GM21515 (cell line): ENCODE data around the gene CDK11B.
"Not testable (repeated sequence)": the region's sequence is repeated elsewhere in the genome, so short reads cannot be mapped to it uniquely, and the experiment has no call there.

Source experiments
- ATAC-seq: cut with Tn5 transposase; IDR thresholded peaks from one replicate; pipeline ENCODE4 v1.9.1; 2021; ENCODE audit not compliant: unreplicated experiment

Gene CDK11B

DNA sequence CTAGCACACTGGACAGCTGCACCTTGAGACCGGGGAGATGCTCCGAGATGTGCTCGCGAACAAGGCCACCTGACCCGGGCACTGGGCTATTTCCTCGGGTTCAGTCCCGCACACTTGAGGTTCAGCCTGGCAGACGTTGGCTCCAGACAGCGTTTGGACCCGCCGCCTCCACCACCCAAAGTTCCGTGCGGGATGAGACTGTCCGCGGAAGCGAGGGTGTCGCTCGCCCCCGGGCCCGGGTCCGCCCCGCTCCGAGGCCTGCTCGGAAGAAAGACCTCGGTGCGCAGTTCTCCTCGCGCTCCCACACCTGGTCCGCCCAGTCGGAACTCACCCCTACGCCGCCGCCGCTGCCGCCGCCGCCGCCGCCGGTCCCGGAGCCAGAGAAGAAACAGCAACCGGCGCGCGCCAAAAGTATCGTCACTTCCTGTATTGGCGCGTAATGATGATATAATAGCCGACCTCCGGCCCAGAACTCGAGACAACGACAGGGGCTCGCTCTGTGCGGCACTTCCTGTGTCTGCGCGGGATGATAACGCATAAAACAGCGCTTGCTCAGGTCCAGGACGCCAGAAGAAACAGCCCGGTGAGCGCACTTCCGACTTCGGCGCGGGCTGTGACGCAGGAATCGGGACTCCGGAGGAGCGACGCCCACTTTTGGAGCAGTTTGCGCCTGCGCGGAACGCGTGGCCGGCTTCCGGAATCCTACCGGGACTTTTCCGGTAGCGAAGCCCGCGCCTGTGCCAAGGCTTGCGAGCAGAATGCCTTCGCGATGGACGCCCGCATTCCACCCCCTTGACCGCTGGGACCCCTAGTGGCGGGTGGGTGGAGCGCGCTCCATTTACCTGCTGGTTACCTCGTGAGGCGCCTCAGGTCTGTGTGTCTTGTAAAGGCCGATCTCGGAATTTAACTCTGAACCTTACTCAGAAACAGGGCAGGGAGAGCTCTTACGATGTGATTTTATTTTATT is at the start of gene CDK11B:
Gene CDK11B, minus strand, starts transcription at position 422 of the 967 bp plus-strand sequence. CDS start 1,519 bp downstream, outside the sequence.
- peak; percentile 85 for ATAC-seq

DNA sequence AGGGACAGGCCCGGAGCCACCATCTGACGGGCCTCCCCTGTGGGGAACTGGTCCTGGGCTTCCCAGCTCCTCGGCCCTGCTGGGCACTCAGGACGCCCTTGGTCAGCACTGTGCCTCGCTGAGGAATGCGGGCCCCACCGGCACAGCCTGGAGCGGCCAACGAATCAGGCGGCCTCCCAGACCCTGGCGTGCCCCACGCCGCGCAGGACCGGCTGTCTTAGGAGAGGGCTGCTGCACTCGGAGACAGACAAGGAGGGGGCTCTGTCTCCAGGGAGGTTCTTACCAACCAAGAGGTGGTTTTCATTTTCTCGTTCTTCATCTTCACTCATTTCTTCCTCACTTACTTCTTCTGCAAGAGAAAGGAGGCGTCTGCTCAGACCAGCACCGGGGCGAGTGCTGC is 49.1 kb upstream of the CDK11B start:
- ATAC-seq = not testable (repeated sequence)

DNA sequence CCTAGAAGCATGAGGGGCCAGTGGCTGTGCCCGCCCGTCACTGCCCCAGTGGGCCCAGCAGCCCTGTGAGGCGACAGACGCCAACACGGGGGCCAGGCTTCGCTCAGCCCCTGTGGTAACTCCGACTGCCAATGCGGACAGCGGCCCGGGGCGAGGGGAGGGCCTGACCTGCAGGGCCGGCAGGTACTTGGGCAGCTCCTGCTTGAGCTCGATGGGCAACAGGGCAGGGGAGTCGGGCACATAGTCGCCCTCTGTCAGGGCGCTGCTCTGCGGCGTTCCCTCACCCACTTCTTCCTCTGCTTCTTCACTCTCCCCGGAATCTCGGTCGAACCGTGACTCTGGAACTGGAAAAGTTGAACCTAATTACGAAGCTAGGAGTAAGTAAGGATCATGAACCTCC is 48.4 kb upstream of the CDK11B start:
- ATAC-seq = not testable (repeated sequence)

DNA sequence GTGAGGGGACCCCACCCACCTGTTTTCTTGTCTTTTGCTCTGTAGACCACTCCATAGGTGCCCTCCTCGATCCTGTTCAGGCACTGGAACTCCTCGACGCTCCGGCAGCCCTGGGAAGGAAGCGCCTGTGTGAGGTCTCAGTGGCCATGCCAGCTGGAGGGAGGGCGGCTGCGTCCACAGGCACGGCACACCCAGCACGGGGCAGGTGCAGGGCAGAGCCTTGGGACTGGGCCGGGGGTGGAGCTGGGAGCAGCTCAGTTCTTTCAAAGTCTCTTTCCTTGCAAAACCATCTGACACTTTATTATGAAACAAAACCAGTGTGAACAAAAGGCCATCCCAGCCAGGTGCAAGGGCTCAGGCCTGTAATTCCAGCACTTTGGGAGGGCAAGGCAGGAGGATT is 46.8 kb upstream of the CDK11B start:
- ATAC-seq = not testable (repeated sequence)

DNA sequence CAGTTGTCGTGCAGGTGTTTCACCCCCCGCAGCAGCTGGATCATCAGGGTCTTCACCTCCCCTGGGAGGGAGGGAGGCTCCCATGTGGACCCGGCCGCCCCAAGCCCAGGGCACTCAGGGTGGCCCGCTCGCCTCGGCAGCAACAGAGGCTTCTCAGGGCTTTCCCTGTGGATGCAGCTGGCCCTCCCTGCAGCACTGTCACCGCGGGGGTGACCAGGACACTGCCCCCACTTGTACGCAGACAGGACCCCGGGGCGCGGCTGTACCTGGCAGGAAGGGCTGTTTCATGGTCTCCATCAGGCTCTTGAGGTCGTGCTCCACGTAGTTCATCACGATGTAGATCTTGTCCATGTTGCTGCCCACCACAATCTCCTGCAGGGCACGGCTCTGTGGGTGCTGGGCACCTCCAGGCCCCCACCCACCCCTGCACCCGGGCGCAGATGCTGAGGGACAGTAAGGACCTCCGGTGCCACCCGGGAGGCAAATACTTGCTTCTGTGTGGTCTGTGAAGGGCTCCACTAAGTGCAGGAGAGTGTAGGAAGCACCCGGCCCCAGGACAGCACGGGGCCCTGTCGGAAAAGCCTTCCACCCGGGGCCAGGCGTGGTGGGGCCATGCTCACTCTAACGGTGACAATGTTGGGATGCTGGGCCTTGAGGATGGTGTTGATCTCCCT is 45.6 kb upstream of the CDK11B start:
- ATAC-seq = not testable (repeated sequence)

DNA sequence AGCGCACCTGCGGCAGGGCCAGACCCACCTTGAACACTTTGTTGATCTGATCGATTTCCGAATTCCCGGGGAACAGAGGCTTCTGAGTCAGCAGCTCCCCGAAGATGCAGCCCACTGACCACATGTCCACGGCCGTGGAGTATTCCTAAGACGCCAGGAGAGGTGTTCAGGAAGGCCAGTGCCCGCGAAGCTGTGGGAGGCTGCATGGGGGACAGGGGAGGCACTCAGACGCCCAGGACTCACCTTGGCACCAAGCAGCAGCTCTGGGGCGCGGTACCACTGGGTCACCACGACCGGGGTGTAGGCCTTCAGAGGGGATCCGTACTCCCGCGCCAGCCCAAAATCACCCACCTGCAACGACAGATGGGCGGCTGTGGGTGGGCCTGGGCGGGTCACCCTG is 45.0 kb upstream of the CDK11B start:
- ATAC-seq = no peak

DNA sequence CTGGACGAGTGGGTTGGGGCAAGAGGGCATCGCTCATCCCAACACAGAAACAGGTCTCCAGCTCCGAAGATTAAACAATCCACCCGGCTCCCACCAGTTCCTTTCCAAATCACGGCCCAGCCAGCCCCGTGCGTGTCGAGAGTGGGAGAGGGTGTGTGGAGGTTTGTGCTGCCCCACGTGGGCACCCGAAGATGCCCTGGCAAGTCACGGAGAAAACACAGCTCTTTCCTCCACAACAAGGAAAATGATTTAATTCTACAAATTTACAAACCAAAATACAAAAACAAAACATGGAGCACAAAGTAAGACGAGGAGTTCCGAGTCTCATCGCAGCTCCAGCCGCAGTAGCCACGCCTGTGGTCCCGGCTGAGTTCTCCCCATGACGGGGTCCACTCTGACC is 43.7 kb upstream of the CDK11B start:
- ATAC-seq = not testable (repeated sequence)

DNA sequence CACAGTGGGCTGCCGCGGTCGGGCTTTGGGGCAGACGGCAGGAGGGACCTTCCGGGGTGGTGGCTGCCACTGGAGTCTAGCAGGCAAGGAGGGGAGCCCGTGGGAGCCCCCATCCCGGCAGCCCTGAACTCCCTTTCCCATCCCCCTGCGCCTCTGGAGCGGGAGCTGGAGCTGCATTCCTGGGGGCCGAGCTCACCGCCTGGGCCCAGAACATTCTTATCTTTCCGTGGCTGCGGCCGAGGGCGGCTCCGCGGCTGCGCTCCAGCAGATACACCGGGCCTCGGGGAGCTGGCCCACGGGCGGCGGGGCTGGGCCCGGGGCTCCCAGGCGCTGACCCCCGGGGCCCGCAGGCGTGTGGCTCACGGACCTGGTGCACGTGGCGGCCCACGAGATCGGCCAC is 41.8 kb upstream of the CDK11B start:
- not testable (repeated sequence) for ATAC-seq

DNA sequence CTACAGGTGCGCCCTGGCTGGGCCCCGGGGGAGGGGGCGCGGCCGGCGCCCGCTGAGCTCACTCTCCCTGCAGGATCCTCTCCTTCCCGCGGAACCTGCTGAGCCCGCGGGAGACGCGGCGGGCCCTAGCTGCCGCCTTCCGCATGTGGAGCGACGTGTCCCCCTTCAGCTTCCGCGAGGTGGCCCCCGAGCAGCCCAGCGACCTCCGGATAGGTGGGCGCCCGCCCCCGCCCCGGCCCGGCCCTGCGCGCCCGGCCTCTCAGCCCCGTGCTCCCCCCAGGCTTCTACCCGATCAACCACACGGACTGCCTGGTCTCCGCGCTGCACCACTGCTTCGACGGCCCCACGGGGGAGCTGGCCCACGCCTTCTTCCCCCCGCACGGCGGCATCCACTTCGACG is 41.3 kb upstream of the CDK11B start:
- ATAC-seq = not testable (repeated sequence)

DNA sequence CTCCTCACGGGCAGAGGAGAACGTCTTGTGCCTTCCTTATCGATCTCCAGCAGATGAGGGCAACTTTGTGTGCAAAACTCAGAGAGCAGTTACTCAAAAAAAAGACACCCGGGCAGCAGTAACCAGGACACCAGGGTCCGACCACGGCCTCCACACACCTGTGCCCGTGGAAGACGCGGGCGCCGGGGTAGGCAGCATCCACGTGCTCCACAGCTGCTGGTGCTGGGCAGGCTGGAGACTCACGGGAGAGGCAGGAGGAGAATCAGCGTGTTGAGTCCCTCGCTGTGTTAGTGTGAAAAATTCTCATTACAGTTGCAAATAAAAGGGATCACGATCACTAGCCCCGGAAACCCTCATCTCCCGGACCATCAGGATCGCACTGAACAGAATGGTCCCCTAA is 40.3 kb upstream of the CDK11B start:
- ATAC-seq = not testable (repeated sequence)

DNA sequence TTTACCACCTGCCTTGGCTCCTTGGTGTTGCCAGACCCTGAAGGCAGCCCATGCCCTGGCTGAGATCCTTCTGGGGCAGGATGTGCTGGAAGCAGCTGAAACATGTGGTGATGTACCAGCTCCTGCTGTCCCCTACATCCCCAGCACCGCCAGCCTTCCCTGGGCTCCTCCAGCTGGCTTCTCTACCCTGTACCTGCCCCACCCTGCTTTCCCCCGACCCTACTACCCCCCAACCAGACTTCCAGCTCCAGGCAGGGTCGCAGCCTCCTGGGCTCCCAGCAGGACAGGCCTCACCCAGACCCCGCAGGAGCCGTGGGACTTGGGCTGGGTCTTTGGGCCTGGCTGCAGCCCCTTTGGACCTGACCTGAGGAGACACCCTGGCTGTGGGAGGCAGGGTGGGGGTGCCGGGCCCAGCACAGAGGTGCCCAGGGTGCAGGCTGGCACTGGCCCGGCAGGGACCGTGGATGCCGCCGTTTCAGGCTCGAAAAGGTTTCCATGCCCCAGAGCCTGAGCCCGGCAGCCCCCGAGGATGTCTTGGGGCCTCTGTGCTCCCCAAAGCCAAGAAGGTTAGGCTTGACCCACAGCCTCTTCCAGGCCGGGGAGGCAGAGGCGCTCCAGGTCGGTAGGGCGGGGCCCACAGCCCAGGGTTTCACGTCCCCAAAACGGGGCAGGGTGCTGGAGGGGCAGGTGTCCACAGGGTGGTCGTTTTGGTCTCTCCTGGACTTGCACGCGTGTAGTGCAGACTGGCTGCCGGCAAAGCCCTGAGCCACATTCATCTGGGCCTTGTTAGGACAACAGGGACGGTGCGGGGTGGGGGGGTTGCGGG is 38.8 kb upstream of the CDK11B start:
- not testable (repeated sequence) for ATAC-seq

DNA sequence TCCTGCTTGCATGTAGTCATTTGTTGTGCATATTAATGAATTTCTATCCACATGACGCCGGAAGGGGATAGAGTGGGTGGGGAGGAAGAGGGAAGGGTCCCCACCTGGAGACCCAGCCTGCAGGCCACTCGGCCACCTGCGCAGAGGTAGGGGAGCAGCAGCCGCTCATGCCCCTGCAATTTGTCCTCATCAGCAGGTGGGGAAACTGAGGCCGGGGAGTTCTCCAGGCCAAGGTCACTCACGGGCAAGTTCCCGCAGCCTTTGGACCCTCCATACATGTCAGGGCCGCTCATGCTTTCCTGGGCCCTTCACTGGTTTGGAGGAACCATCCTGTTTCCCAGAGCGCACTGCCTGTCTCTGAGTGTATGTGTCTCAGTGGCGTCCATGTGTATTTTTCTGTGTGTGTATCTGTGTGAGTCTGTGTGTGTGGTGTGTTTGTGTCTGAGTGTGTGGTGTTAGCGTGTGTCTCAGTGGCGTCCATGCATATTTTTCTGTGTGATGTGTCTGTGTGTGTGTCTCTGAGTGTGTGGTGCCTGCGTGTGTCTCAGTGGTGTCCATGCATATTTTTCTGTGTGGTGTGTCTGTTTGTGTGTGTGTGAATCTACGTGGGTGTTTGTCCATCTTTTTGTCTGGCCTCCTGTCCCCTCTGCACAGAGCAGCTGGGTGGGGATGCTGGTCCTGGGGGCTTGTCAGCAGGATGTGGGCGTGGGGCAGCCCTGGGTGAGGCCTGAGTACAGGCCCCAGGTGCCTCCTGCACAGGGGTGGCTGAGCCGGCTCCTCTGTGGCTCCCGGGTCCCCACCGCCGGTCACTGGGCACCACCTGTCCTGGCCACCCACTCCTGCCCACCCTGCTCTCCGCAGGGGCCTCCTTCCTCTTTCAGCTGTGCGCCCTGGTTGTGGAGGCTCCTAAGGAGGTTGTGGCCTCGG is 37.9 kb upstream of the CDK11B start:
- not testable (repeated sequence) for ATAC-seq

DNA sequence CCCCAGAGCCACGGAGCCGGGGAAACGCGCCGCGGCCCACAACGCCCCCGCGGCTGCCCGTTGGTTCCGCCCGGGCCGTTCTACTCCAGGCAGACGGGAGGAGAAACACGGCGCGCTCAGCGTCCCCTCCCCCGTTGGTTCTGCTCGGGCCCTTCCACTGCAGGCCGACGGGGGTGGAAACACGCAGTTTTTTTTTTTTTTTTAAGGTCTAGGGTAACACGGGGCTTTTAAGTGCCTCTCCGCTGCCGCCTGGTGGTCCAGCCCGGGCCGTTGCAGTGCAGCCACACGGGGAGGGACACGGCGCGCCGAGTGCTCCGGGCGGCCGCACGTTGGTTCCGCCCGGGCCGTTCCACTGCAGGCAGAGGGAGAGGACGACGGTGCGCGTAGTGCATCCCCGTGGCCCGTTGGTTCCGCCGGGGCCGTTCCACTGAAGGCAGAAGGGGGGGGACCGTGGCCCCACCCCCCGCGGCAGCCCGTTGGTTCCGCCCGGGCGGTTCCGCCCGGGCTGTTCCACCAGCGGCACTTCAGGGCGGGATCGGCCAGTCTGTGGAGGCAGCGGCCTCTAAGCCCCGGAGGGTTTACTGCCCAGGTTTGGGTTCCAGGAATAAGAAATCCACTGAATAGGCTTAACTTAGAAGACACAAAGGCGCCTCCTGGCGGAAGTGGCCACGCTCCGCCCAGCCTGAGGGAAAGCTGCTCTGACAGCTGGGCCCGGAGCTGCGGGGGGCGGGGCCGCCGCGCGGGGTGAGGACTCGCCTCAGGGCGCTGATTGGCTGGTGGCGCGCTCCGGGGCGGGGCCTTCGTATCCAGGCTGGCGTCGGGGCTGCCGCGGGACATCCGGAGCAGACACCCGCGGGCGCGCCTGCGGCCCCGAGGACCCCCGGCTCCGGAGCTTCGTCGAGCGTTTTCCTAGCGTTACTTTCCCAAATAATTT is 34.2 kb upstream of the CDK11B start, which contains the start of gene SLC35E2B:
Gene SLC35E2B, minus strand, starts transcription at position 82 of the 934 bp plus-strand sequence. CDS start 16,096 bp downstream, outside the sequence.
- ATAC-seq = peak; percentile 74

DNA sequence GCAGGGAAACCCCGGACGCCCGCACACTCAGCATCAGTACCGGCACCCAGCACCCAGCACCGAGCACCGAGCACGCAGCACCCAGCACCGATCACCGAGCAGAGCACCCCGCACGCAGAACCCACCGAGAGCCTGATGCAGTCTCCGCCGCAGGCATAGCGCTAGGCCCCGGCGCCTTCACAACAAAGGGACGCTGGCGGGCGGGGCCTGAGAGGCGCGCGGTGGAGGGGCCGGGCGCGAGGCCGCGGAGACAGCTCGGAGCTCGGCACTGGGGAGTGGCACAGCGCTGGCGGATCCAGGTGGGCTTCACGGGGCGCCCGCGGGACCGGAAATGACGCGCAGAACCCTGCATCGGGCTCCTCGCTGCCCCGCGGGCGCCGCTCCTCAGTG is 33.5 kb upstream of the CDK11B start:
- peak; percentile 47 for ATAC-seq

DNA sequence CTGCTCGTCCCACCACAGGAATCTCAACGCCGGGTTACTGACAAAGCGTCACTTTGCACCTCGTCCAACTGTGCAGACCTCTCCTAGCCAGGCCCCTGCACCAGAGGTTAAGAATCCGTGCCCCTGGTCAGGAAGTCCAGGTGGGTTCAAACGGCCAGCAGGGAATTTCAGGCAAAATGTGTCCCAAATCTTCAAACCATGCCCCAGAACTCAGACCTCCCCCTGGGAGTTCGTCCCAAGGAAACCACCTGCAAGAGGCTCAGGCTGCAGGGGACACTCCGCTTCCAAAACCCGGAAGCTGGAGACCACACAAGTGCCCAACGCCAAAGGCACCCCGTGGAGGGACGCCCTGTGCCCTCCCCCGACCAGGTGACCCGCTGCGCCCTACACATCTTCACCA is 32.6 kb upstream of the CDK11B start:
- ATAC-seq = not testable (repeated sequence)

DNA sequence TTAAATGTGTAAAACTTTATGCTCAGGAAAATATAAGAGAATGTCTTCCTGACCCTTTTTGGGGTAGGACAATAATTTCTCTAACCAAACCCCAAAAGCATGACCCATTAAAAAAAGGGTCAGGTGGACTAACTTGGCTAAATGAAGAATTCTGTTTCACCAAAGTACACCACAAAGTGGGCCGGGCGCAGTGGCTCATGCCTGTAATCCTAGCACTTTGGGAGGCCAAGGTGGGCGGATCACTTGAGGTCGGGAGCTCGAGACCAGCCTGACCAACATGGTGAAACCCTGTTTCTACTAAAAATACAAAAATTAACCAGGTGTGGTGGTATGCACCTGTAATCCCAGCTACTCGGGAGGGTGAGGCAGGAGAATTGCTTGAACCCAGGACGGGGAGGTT is 30.7 kb upstream of the CDK11B start:
- not testable (repeated sequence) for ATAC-seq

DNA sequence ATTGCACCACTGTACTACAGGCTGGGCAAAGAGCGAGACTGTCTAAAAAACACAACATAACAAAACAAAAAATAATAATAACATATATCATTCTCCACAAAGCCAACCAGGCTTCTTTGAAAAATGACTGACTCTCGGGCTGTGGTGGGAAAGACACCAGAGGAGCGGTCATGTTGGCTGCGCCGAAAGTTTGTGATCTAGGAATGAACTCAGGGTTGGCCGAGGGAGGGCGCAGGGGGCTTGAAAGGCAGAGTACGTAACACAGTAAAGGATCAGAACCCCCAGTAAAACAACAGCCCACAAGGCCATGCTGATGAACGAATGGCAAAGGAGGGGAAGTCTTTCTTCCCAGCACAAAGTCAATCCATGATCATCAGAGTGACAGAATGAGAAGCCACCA is 29.0 kb upstream of the CDK11B start:
- ATAC-seq = no peak

DNA sequence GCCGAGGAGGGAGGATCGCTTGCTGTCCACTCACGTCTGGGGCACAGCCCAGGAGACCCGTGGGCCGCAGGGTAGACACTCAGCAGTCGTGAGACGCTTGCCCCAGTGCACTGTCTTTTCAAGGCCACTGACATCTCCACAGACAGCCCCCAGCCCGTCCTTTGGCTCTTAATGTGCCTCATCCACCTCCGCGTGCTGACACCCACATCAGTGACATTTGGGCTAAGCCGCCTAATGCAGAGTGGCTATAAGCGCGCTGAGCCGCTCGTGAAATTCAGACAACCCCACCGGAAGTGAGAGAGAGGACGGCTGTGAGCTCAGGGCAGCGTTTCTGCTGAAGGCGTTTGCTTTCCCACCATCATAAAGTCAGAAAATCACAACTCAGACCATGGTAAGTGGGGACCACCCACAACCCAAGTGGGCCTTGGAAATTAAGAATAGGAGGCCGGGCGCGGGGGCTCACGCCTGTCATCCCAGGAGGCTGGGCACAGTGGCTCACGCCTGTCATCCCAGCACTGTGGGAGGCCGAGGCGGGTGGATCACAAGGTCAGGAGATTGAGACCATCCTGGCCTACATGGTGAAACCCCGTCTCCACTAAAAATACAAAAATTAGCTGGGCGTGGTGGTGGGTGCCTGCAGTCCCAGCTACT is 25.4 kb upstream of the CDK11B start:
- no peak for ATAC-seq
